Body of pancreas (tissue), 4 donors: ENCODE measurements around the gene SSB.

Source experiments
- CTCF ChIP-seq, 7 experiments: fragments of 450-650 bp in 4 of 7; fragments of 200-600 bp in 3 of 7; sonication (generic) in 3 of 7; IDR thresholded peaks; one replicate each; pipeline ENCODE4 v1.5.1; 2016 to 2019; ENCODE audit warnings: antibody characterized with exemption in 7 of 7
- POLR2A ChIP-seq, 3 donors: fragments of 450-650 bp; IDR thresholded peaks; one replicate each; pipeline ENCODE4 v1.6.1; 2016; ENCODE audit warnings: antibody characterized with exemption in 3 of 3, mild to moderate bottlenecking in 2 of 3

DNA sequence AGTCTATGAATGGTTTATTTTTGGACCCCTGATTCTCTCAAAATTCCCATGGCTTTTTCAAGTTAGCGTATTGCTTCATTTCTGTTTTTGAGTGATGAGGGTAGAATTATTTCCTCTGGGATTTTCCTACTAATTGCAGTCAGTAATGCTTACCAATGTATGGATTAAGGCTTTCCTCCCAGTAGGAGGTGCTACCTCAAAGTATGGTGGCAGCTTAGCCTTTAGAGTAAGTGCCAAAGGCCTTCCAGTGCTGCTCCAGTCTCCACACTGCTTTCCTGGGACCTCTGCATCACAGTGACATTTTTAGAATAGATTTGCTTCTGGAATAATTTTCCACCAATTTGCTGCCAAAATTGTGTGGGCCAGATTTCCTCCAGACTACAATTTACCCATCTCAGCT lies 16.2 kb upstream of the SSB start:
- TF ChIP-seq CTCF (IDR thresholded peaks at IDR 0.05) = no peak
- no peak for TF ChIP-seq POLR2A (IDR thresholded peaks at IDR 0.05)
